LoVo (cell line): ENCODE measurements around the gene COL5A2.

ENCODE experiments used
- DNase-seq: peaks from one replicate; pipeline ENCODE4 v3.0.0-alpha.2; 2016; ENCODE audit warnings: low spot score

The COL5A2 gene

DNA sequence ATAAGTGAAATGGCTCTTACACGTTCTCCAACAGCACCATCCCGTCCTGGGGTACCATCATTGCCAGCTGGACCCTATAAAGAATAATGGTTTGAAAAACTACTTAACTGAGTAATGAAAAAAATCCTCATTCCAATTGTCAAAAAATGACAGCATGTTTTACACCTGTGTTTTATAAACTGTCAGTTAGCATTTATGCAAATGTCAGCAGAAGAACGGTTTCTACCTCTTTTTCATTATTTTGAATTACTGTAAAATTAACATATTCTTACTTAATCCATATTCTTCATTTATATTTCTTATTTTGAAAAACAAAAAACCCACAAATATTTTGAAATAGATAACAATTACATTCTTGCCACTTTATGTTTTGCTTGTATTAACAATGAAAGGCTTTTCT, 131.4 kb downstream of the COL5A2 start:
- DNase-seq: no peak

DNA sequence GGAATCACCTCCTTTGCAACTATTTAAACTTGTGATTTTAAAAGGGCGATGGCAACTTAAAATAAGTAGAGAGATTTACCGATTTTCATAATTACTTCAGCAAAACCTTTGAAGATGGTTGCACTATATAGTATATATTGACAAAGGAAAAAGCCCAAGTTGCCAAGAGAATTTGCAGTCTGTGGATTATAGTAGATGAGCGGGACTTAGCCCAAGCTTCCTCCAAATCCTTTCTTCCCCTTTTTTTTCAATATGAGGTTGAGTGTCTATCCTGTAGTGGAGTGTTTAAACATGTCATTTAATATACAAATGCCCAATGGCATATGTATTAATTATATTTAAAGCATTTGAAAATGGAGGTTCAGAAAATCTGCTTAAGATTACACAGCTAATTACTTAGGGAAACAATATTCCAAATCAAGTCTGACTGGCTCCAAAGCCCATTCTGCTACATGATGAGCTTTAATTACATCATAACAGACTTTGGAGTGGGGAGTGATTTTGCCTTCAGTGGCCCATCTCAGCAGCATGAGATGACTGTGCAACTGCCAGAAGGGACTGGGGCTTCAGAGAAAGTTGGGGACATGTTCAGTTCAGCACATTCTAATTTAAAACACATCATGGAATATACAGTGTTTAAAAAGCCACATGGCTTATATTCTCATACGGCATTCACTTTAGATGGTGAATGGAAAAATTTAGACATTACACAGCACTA, 132.2 kb downstream of the COL5A2 start:
- DNase-seq: no peak

DNA sequence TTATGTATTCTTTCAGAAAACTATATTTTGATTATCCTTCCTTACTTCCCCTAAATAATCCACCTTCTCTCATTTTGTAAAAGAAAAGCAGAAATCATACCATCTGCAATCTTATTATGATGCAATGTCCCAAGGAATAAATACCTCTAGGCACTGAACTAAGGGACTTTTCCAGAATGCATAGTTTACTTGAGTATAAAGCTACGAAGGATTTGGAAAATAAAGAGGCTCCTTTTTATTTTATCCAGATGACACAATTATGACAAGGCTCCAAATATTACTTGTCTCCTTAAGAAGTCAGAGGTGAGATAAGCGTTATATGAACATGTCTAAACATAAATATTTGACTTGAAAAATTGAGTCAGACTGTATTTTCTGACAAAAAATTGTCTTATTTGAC, 133.2 kb downstream of the COL5A2 start:
- no peak for DNase-seq

DNA sequence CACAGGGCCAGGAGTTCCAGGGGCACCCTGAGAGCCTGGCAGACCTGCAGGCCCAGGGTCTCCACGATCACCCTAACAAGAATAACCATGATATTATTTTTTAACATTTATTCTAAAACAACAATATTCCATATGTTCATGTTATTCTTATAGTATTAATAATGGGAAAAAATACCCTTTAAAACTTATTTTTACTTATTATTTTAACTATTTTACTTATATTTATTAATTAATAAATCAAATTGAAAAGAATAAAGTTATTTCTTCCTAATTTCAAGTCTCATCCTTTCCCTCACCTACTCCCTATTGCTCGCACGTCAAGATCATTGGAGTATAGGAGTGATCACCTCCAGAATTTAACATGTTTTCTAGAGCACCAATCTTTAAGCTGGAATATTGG, 133.7 kb downstream of the COL5A2 start:
- DNase-seq: no peak

DNA sequence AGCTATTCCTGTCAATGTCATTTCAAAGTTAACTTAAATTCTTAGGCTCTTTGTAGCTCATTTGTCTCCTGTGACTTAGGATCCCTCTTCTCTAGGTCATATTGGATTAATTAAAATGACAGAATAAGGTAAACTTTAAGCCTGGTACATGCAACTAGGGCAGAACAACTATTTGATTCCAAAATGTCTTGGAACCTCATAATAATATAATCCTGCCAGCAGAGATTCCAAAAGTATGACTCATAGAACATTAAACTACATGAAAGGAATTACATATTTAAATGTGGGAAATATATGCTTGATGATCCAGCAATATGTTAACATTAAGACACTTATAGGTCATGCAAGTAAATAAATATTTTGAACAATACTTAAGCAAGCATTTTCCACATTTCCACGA, 142.0 kb downstream of the COL5A2 start:
- no peak for DNase-seq

DNA sequence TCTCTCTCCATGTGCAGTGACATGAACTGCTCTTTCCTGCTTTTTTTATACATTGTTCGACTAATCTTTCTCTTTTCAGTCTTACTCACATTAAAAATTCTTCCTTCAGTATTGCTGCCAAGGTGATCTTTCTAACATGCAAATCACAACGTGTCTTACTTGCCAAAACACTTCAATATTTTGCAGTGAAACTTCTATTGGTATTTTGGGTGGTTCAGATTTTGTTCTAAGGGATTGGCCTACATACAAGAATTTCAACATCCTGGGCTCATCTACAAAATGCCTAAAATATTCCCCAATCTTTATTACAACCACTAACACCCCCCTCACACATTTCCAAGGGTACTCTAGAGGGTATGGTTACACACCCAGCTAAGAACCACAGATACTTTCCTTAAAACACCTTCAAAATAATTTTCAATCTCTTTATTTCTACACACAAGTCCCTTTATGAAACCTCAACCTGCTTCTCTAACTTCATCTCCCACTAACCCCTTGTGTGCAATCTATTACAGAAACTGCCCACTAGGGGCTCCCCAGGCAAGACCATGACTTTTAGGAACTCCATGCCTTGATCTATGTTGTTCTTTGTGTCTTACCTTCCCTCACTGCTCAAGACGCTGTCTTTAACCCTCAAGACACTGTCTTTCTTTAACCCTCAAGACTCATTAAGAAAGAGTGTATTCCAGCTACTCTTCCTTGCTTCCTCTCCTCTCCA, 154.5 kb downstream of the COL5A2 start:
- peak; percentile 11 for DNase-seq

DNA sequence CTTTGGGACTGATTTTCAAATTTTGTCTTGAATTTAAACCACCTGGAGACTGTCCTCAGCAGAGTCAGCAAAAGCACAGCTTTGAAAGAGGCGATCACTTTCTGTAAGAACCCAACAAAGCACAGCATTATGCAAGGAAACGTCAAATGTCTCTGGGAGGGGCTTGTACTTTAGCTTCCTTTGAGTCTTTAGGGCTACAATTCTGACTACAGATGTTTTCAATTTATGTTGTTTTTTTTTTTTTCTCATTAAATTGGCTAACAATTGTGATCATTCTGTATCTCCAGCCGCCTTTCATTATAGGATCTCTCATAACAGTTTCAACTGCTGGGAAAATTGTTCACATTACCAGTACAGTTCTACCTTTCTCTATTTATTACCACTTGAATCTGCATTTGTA, 157.1 kb downstream of the COL5A2 start:
- DNase-seq: no peak

DNA sequence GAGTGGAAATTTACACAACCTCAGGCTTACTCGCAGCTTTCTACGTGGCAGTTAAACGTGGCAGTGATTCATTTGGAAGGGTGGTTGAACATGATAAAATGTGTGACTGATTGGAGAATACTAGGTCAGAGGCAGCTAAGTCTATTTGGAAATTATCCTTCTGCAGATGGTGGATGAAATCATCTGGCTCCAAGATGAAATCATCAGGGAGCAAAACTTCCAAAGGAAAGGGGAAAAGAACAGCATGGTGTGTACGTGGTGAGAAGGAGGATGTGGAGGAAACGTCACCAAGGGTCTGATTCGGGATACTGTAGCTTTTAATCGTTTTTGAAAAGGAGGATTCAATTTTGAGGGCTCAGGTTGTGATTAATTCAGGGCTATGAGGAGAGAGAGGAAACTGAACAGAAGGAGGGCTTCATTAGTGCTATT, 157.5 kb downstream of the COL5A2 start:
- no peak for DNase-seq

DNA sequence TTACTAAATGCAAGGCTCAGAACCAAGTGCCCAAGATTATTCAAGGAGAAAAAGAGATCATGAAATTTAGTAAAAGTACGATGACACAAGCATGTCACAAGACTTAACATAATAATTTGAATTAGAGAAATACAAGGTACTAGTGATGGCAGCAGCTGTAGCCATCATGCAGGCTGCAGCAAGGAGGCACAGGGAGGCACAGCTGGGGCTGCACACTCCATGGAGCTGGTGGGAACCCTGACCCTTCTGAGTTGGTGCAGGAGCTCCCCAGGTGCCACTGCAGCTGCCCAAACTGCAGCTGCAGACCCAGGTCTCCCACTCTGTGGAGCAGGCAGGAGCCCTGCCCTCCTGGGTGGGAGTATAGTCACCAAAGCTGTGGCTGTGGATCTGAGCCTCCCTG, 159.4 kb downstream of the COL5A2 start:
- DNase-seq: no peak

DNA sequence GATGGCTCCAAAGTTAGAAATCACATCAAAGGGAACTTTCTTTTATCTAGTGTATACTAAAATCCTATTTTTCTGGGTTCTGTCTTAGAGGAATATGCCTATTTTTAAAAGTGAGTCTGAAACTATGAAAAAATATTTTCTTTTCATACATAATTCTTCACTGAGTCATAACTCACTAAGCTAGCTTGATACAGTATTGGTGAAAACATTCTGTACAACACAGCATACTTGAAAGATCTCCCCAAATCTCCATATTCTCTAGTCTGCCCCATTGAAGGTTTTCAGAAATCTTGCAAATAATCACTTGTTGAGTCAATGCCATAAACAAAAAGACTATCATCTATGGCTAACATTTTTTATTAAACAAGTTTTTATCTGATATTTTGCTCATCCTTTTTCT, 160.9 kb downstream of the COL5A2 start:
- no peak for DNase-seq

DNA sequence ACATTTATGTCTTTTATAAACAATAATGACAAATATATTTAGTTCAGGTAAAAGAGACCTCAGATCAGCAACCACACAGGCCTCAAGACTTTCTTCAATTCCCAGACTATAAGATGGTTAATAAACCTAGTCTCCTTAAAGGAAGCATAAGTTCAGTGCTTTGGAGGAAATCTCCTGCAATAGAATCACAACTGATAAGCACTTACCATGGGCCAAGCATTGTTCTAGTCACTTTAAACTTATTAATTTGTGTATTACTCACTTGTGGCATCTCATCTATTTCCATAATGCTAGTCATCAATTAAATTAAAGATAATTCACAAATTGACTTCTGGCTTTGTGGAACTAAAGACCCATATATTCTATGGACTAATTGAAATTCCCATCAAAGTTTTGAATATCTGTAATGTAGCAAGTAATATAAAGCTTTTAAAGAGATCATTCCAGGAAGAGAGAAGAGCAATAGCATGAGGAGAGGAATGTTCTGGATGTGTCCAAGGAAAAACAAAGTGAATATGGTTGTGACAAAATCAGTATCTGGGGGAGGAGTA, 163.2 kb downstream of the COL5A2 start:
- no peak for DNase-seq

DNA sequence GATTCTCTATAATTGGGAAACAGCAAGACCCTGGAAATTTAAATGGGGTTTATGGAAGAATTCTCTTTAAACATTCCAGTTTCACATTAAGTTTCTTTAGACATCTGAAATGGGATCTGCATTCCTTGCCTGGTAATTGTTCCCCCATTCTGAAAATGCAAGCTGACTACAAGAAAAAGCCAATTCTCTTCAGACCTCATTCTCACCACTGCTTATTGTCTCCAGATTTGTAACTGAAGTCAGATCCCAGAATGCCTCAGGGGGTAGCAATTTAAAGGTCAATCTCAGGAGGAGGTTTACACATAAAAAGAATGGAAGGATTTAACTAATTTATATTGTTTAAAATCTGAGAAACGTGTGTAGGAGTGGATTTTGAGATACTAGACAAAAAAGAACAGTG, 164.2 kb downstream of the COL5A2 start:
- no peak for DNase-seq

DNA sequence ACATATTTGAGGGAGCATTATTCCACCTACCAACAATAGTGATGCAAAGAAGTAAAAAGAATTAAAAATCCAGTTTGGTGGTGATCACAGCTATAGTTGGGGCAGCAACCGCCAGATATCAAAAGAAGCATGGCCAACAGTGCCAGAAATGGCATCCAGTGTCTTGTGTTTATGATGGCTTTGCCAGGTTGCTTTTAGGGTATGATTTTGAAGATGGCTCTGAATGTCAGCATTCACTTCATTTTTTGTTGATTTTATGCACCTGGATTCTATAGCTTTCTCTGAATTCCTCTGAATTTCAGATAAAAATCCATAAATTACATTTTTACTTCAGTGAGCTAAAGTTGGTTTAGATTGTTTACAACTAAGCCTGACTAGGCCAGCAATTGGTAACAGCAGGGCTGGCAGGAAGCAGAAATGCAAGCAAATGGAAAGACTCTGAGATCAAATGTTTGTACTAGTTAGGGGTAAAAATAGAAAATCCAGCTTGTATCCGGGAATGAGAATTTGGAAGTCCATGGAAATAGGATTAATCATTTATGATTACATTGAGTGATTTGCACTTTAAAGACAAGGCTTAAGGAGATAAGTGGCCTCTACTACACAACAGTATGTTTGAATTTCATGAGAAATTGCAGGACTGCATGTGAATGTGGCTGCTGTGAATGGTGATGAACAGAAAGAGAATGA, 165.0 kb downstream of the COL5A2 start:
- DNase-seq: no peak

DNA sequence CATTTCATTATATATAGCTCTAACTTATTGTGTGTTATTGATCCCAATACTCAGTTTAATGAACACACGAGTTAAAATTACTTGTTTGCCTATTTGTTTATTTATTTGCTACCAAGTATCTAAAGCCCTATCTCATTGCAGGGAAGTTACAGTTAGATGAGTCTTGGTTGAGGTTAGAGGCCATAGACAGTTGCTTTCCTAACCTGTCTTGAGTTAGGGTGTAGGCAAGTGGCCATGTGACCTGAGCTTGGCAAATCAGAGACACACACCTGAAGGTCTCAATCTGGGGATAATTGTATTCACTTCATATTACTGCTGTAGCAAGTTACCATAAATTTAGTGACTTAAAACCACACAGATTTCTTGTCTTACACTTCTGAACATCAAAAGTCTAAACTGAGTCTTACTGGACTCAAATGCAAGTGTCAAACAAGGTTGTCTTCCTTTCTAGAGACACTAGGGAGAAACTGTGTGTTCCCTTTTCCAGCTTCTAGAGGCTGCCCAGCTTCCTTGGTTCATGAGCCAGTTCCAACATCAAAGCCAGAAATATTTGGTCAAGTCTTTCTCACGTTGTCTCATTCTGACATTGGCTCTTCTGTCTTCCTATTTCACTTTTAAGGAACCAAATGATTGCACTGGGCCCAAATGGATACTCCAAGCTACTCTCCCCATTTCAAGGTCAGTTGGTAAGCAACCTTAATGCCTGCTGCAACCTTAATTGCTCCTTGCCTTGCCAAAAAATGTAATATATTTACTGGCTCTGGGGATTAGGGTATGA, 165.7 kb downstream of the COL5A2 start:
- DNase-seq: no peak

DNA sequence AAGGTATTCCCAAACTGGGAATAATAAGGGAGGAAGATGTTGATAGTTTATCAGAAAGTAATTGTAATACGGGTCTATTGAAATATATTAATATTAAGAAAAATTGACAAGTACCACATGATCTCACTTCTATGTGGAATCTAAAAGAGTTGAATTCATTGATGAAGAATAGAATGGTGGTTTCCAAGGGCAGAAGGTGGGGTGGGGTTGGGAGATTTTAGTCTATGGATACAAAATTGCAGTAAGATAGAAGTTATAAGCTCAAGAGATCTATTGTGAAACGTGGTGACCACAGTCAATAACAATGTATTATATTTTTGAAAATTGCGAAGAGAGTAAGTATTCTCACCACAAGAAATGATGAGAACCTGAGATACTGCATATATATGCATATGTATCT, 166.5 kb downstream of the COL5A2 start:
- DNase-seq: no peak

DNA sequence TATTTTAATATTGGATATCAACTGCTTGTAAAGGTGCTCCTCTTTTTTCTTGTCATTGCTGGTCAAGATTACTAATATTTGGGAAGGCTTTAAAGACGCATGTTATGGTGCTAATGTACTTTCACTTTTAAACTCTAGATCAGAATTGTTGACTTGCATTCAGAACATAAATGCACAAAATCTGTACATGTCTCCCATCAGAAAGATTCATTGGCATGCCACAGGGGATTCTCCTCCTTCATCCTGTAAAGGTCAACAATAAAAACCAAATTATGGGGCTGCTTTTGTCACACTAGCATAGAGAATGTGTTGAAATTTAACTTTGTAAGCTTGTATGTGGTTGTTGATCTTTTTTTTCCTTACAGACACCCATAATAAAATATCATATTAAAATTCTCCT, 167.2 kb downstream of the COL5A2 start:
- DNase-seq: no peak

DNA sequence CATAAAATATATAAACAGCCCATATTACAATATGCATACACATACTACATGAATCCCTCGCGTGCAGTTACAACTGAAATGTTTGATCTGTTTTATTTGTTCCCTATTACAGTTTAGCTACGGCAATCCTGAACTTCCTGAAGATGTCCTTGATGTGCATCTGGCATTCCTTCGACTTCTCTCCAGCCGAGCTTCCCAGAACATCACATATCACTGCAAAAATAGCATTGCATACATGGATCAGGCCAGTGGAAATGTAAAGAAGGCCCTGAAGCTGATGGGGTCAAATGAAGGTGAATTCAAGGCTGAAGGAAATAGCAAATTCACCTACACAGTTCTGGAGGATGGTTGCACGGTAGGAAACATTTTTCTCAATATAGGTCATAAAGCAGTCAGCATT, 169.0 kb downstream of the COL5A2 start:
- DNase-seq: no peak

DNA sequence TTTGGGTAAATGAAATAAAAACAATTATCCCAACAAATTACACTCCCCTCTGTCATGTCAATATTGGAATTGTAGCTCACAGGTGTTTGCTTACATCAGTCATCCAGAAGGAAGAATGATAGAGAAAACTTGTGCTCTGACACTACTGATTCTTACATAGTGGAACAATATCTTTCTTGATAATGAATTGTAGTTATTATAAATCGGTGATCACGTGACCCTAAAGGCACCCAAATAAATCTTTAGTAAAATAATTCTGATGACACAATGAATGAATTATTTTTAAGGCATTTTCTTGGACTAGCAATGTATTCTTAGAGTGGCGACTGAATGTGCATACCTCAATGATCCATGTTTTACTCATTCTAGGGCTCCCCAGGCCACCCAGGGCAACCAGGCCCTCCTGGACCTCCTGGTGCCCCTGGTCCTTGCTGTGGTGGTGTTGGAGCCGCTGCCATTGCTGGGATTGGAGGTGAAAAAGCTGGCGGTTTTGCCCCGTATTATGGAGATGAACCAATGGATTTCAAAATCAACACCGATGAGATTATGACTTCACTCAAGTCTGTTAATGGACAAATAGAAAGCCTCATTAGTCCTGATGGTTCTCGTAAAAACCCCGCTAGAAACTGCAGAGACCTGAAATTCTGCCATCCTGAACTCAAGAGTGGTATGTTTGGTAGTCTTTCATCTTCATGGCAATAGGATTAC, 170.9 kb downstream of the COL5A2 start:
- DNase-seq: no peak

DNA sequence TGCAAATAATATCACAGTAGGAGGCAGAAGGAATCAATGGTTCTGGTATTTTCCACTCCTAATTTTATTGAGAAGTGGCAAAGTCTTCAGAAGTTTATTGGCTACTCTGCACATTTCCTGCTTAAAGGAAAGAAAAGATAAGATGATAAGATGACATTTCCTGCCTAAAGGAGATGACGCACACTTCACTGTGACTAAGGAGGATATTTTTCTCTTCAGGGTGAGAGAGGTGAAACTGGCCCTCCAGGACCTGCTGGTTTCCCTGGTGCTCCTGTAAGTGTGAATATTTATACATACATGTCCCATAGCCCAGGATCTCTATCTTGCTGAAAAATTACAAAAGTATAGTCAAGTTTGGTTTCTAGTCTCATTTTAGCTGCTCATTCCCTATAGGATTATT, 177.5 kb downstream of the COL5A2 start:
- peak; percentile 24 for DNase-seq

DNA sequence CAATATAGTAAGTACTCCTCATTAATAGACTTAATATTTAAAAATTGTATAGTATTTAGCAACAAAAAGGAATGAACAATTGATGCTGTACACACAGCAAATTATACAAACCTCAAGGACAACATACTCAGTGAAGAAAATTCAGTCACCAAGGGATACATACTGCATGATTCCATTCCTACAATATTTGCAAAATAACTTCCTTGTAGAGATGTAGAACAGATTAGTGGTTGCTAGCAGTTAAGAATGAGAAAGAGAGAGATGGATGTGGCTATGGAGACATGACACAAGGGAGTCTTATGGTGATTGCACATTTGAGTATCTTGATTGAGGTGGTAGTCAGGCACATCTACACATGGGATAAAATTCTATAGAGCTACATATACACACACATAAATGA, 179.3 kb downstream of the COL5A2 start:
- no peak for DNase-seq

DNA sequence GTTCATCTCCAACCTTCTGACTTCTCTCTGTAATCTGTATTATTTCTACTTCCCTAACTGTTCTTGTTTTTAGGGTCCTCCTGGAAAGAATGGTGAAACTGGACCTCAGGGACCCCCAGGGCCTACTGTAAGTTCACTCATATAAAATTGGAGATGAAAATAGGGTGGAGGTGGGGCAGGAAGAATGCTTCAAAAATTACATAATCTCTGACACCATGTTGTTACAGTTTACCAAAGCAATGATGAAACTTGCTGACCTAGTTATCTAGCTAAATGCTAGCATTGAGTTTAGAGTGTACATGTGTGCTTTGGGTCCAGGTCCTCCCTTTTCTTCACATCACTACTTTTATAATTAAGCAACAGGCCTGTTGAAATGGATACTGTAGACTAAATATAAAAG, 182.3 kb downstream of the COL5A2 start:
- no peak for DNase-seq

DNA sequence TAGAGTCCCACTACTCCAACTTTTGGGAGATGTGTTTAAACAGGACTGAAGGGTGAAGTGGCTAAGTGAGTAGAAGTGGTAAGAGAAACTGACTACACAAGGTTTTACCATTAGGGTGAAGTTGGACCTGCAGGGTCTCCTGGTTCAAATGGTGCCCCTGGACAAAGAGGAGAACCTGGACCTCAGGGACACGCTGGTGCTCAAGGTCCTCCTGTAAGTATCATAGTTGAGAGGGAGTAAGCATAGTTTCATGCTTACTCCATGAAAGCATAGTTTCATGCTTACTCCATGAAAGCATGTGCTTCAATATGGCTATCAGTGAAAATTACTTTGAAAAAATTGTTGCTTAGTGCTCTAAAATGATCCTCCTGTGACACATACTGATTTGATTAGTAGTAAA, 186.3 kb downstream of the COL5A2 start:
- DNase-seq: no peak
